ENCODE results near the gene BAIAP2L1. TPM values are rescaled to one million over a fixed set of nuclear protein-coding genes. Genes with fewer than 3 reads are reported as not detected.
A peak's percentile ranks its signal among the peaks of the same experiment; 100 is the strongest.

The BAIAP2L1 gene
- total and polyA plus RNA-seq, 4 donors = 12.5 to 29.2 (median 19.9) TPM

- H3K27ac ChIP-seq (ENCODE audit: low read depth in 1 of 2, low read length in 1 of 2) = peak overlapping the region in 1 of 2 donors; percentile 5
- ATAC-seq (ENCODE audit: insufficient read depth, low FRiP score) = no peak
- no peak for TF ChIP-seq CTCF (IDR thresholded peaks at IDR 0.05; ENCODE audit: control extremely low read depth, extremely low read depth)
- H3K9ac ChIP-seq (ENCODE audit: insufficient read depth in 1 of 2, low read length in 2 of 2) = no peak overlapping the region
- no peaks in the 10 kb centered on the region for H3K9me3 ChIP-seq (ENCODE audit: control insufficient read depth in 4 of 4, insufficient read depth in 3 of 4, low read length in 3 of 4)
- no peaks in the 10 kb centered on the region for H3K27me3 ChIP-seq (ENCODE audit: control insufficient read depth in 3 of 3, insufficient read depth in 3 of 3, low read length in 2 of 3)
- DNase-seq = no peak
- peaks cover 0 to 30% (median 11%) of the 10 kb centered on the region in 5 donors for H3K4me1 ChIP-seq (ENCODE audit: control insufficient read depth in 5 of 5, insufficient read depth in 5 of 5, low read length in 5 of 5)
- 73 to 74% methylated on average over 4 of the region's 4 CpGs for WGBS, 2 donors
- H3K36me3 ChIP-seq (ENCODE audit: control insufficient read depth in 4 of 4, insufficient read depth in 4 of 4, low read length in 4 of 4) = peaks cover 0 to 8% (median 0%) of the 10 kb centered on the region in 4 donors
- no peak overlapping the region for H3K4me3 ChIP-seq
Observed at GRCh38 chr7:98278936-98279335, 122.0 kb downstream of the BAIAP2L1 start.

GRCh38 chr7:98278408-98278807, 122.5 kb downstream of the BAIAP2L1 start:
- peaks cover 0 to 24% (median 11%) of the 10 kb centered on the region in 5 donors for H3K4me1 ChIP-seq (ENCODE audit: control insufficient read depth in 5 of 5, insufficient read depth in 5 of 5, low read length in 5 of 5)
- no peaks in the 10 kb centered on the region for H3K9me3 ChIP-seq (ENCODE audit: control insufficient read depth in 4 of 4, insufficient read depth in 3 of 4, low read length in 3 of 4)
- peaks cover 0 to 3% (median 0%) of the 10 kb centered on the region in 4 donors for H3K36me3 ChIP-seq (ENCODE audit: control insufficient read depth in 4 of 4, insufficient read depth in 4 of 4, low read length in 4 of 4)
- H3K9ac ChIP-seq (ENCODE audit: insufficient read depth in 1 of 2, low read length in 2 of 2) = no peak overlapping the region
- ATAC-seq (ENCODE audit: insufficient read depth, low FRiP score) = no peak
- no peaks in the 10 kb centered on the region for H3K27me3 ChIP-seq (ENCODE audit: control insufficient read depth in 3 of 3, insufficient read depth in 3 of 3, low read length in 2 of 3)
- no peak for TF ChIP-seq CTCF (IDR thresholded peaks at IDR 0.05; ENCODE audit: control extremely low read depth, extremely low read depth)
- H3K27ac ChIP-seq (ENCODE audit: low read depth in 1 of 2, low read length in 1 of 2) = no peak overlapping the region
- WGBS, 2 donors = 83 to 90% methylated on average over 5 of the region's 5 CpGs
- DNase-seq = no peak
- H3K4me3 ChIP-seq = no peak overlapping the region

GRCh38 chr7:98276241-98276761, 124.6 kb downstream of the BAIAP2L1 start:
- no peak for TF ChIP-seq CTCF (IDR thresholded peaks at IDR 0.05; ENCODE audit: control extremely low read depth, extremely low read depth)
- H3K36me3 ChIP-seq (ENCODE audit: control insufficient read depth in 4 of 4, insufficient read depth in 4 of 4, low read length in 4 of 4) = no peaks in the 10 kb centered on the region
- DNase-seq = peak; percentile 41 to 82 (median 80)
- WGBS, 2 donors = 29 to 33% methylated on average over 5 of the region's 5 CpGs
- no peaks in the 10 kb centered on the region for H3K27me3 ChIP-seq (ENCODE audit: control insufficient read depth in 3 of 3, insufficient read depth in 3 of 3, low read length in 2 of 3)
- H3K9ac ChIP-seq (ENCODE audit: insufficient read depth in 1 of 2, low read length in 2 of 2) = peak overlapping the region in 1 of 2 donors; percentile 23
- no peaks in the 10 kb centered on the region for H3K9me3 ChIP-seq (ENCODE audit: control insufficient read depth in 4 of 4, insufficient read depth in 3 of 4, low read length in 3 of 4)
- no peak overlapping the region for H3K4me3 ChIP-seq
- H3K4me1 ChIP-seq (ENCODE audit: control insufficient read depth in 5 of 5, insufficient read depth in 5 of 5, low read length in 5 of 5) = peaks cover 0 to 12% (median 4%) of the 10 kb centered on the region in 5 donors
- ATAC-seq (ENCODE audit: insufficient read depth, low FRiP score) = peak; percentile 51
- peak overlapping the region in 1 of 2 donors; percentile 26 for H3K27ac ChIP-seq (ENCODE audit: low read depth in 1 of 2, low read length in 1 of 2)

GRCh38 chr7:98267303-98267702, 133.6 kb downstream of the BAIAP2L1 start:
- no peak for TF ChIP-seq CTCF (IDR thresholded peaks at IDR 0.05; ENCODE audit: control extremely low read depth, extremely low read depth)
- DNase-seq (no peak), ATAC-seq (ENCODE audit: insufficient read depth, low FRiP score) (no peak)
- no peak overlapping the region for H3K4me3 ChIP-seq
- H3K4me1 ChIP-seq (ENCODE audit: control insufficient read depth in 5 of 5, insufficient read depth in 5 of 5, low read length in 5 of 5) = peaks cover 0 to 1% (median 0%) of the 10 kb centered on the region in 5 donors
- no peaks in the 10 kb centered on the region for H3K9me3 ChIP-seq (ENCODE audit: control insufficient read depth in 4 of 4, insufficient read depth in 3 of 4, low read length in 3 of 4)
- no peaks in the 10 kb centered on the region for H3K27me3 ChIP-seq (ENCODE audit: control insufficient read depth in 3 of 3, insufficient read depth in 3 of 3, low read length in 2 of 3)
- WGBS, 2 donors = 77 to 83% methylated on average over 3 of the region's 3 CpGs
- peaks cover 0 to 8% (median 1%) of the 10 kb centered on the region in 4 donors for H3K36me3 ChIP-seq (ENCODE audit: control insufficient read depth in 4 of 4, insufficient read depth in 4 of 4, low read length in 4 of 4)
- H3K9ac ChIP-seq (ENCODE audit: insufficient read depth in 1 of 2, low read length in 2 of 2) = no peak overlapping the region
- H3K27ac ChIP-seq (ENCODE audit: low read depth in 1 of 2, low read length in 1 of 2) = no peak overlapping the region
